Measurements from ENCODE around the gene PRRC1.
"Not testable (repeated sequence)": the region's sequence is repeated elsewhere in the genome, so short reads cannot be mapped to it uniquely, and the experiment has no call there.

PRRC1 gene

DNA sequence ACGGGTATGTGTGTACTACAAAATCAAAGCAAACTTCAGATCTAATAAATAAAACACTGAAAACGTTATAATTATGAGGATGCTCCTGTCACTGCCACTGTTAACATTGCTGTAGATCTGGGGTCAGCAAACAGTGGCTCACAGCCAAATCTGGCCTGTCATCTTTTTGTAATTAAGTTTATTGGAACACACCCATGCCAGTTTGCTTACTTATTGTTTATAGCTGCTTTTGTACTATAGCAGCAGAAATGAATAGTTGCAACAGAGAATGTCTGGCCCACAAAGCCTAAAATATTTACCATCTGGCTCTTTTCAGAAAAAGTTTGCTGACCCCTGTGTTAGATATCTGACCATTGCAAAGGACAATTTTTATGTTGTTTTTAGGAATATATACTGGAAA is 32.1 kb downstream of the PRRC1 start:
- no peak for DNase-seq (ENCODE audit: low read depth)

DNA sequence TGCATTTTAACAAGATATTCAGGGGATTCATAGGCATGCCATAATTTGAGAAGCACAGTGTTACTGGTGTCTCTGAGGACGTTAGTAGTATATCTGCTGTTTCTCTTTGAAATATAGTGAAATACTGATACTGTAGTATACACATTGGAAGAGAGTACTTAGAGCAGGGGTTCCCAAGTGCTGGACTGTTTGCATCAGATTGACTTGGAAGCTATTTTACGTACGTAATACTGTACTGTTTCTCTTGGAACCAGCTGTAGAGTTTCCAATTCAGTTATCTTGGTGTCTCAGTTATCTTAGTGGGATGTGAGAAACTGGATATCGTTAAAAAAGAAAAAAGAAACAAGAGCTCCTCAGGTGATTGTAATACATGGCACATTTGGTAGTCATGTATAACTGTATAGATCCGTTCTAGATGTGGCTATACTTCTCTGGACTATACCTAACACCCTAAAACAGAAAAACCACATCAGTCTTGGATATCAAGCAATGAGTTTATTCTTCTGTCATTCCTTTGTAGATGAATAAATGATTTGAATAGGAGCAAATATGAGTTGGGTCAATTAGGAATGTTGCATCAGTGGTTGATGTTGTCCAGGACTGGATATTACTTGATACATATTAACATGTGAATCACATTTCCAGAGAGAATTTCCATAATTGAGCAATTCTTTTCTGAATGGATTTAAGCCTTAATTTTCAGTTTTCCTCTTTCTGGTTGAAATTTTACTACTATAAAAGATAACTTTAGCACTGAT is 33.4 kb downstream of the PRRC1 start:
- DNase-seq (ENCODE audit: low read depth), result no peak

DNA sequence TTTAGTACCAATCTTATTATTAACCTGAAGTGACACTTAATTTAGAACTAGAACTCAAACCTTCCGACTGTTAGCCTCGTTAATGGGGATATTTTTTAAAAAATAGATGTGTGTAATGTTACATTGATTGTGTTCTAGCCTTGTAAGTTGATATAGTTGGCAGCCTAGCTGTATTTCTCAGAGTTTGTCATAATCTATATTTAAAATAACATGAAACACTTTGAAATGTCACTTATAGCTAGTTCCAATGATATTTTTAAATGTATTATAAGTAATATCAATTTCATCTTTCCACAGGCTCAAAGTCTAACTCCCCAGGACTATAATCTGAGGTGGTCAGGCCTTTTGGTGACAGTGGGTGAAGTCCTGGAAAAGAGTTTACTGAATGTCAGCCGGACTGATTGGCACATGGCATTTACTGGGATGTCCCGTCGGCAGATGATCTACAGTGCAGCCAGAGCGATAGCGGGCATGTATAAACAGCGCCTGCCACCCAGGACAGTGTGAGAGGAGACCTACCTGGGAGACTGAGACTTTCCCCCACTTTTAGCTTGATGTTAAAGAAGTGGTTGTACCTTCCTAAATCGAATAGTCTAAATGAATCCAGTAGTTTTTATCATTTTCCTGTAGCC is 34.1 kb downstream of the PRRC1 start:
- DNase-seq (ENCODE audit: low read depth), result no peak

DNA sequence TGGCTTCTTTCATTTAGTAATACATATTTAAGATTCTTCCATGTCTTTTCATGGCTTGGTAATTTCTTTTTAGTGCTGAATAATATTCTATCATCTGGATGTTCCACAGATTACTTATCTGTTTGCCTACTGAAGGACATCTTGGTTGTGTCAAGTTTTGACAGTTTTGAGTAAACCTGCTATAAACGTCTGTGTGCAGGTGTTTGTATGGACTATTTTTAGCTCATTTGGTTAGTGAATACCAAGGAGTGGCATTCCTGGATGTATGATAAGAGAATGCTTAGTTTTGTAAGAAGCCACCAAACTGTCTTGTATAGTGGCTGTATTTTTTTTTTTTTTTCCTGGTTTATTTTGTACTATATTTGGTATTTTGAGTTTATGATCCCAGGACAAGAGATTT is 38.4 kb downstream of the PRRC1 start:
- no peak for DNase-seq (ENCODE audit: low read depth)

DNA sequence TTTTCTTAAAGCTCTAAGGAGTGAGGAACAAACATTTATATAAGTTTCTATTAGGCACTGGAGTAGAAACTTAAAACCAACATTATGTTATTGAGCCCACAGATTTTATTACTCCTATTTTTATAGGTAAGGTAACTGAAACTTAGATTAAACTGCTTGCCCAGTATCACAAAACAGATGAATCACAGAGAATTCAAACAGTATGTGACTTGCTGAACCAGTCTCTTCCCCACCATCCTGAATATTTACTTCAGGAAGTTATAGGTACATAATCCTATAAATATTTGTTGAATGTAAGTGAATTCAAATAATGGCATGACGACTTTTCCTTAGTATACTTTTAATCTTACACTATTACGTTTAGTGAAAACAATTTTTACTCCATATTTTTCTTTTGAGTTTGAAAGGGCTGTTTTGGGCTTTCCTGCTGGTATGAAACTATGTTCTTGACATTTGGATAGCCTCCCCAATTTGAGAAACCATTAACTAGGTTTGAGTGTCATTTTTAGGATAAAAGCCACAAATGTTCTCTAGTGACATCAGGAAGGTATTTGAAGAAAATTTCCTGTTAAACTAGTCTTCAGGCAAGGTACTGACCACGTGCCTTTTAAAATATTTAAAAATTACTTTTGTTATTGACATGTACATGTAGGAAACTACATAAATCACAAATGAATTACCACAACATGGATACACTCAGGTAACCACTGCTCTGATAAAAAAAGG is 39.3 kb downstream of the PRRC1 start:
- no peak for DNase-seq (ENCODE audit: low read depth)

DNA sequence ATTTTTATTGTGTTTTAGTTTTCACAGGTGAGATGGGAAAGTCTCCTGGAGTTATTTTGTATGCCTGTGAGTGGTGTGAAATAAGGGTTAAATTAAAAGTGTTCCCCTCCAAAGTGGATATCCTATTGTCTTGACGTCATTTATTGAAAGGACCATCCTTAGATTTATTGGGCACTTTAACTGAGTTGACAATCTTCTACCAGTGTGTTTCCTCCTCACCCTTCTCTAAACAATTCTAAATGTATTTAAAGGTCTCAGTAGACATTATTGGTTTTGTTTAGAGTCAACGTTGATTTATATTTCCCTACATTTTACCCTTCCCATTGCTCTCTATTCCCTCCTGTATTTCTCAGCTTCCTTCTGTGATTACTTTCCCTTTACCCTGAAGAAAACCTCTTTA is 40.8 kb downstream of the PRRC1 start:
- DNase-seq (ENCODE audit: low read depth), result no peak

DNA sequence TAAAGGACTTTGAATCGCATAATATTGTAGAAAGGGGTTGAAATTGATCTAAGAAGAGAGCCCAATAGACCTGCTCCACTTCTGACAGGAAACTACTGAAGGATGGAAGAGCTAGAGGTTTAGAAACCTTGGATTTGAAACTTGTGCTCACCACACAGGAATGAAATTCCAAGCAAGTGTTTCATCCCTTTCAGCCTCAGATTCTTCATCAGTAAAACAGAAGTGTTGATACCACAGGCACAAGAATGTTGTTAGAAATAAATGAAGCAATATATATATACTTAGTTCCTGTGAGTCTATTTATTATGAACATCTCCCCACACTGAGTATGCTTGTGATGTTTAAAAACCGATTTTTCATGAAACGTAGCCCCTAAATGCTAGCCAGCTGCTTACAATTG is 43.8 kb downstream of the PRRC1 start:
- no peak for DNase-seq (ENCODE audit: low read depth)

DNA sequence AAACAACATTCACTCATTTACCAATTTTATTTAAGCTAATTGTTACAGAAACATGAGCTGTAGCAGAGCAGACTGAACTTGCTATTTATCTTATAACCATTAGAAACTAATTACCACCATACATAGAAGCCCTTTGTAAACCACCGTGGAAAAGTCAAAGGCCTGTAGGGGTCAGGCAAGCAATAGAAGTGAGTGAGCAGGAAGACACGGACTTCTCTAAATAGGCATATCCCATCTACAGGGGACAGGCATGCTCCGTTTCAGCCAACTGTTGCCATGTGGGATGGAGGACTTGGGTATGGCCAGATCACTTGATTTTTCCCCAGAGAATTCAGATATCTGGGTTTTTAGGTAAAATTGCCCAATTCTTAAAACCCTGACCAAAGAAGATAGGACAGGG is 44.8 kb downstream of the PRRC1 start:
- DNase-seq (ENCODE audit: low read depth), result no peak

DNA sequence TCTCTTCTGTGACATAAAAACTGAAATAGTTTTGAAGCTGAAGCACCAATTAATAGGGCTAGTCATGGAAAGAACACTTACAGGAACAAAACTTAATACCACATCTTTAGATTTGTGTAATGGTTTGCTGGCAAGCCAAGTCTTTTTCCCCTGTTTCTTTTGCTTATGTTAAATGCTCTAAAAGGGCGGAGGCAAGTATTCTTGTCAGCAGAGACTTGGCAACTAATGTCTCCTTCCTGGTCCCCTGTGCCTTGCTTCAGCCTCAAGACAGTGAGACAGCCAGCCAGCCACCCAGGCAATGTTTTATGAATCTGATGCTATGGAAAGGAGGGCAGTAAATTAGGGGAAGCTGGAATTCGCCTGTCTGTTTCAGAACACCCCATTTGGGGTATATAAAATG is 45.7 kb downstream of the PRRC1 start:
- DNase-seq (ENCODE audit: low read depth), result no peak

DNA sequence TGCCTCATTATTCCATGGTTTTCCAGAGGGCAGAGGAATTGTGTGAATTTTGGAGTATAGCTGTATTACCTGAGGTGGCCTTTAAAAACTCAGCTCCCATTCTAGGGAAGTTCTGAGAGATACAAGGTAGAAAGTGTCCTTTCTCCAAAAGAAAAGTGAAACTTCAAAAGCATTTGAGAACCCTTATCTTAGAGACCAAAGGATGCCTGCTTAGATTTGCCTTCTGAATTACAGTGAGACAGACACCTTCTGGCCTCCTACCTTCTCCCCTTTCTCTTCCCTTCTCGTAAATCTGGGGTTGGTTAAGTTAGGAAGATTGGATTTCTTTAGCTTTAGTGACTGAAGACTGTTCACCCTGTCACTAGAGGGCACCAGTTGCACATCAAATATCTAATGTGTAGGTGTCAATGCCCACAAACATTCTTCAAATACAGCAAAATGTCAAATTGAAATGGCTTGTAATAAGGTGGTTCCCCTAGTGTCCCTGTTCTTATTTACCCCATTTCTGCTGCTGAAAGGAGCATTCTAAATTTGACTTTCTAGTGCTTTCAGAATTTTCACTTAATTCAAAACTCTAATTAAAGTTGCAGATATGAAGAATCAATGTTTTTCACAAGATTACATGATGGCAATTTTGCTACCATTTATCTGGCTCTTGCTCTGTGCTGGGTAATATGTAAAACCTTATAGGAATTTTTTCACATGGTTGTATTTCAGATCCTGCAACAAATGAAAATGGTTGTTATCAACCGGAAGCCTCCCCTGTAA is 46.7 kb downstream of the PRRC1 start:
- no peak for DNase-seq (ENCODE audit: low read depth)

DNA sequence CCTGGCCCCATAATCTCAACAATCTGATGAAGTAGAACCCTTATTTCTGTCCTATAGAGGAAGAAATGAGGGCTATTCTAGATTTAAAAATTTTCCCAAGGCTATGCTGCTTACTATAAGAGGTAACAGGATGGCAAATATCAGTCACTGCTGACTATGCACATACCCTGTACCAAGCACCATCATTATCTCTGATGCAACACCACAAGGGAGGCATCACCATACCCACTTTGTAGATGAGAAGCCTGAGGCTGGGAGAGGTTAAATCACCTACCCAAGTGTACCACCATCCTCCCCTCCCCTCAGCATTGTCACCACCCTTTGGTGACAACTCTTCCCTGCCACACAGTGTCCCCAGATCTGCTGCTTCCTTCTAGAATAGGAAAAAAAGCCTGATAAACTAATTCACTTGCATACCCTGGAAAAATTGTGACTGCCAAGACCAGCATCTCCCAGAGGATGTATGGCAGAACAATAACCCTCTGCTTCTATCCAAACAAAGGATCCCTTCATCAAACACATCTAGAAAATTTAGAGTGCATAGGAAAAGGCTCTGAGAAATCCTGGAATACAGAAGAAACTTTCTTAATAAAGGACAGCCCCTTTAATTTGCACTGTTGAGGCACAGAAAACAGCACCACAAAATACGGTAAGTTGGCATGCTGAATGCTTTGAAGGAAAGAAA is 48.3 kb downstream of the PRRC1 start:
- no peak for DNase-seq (ENCODE audit: low read depth)

DNA sequence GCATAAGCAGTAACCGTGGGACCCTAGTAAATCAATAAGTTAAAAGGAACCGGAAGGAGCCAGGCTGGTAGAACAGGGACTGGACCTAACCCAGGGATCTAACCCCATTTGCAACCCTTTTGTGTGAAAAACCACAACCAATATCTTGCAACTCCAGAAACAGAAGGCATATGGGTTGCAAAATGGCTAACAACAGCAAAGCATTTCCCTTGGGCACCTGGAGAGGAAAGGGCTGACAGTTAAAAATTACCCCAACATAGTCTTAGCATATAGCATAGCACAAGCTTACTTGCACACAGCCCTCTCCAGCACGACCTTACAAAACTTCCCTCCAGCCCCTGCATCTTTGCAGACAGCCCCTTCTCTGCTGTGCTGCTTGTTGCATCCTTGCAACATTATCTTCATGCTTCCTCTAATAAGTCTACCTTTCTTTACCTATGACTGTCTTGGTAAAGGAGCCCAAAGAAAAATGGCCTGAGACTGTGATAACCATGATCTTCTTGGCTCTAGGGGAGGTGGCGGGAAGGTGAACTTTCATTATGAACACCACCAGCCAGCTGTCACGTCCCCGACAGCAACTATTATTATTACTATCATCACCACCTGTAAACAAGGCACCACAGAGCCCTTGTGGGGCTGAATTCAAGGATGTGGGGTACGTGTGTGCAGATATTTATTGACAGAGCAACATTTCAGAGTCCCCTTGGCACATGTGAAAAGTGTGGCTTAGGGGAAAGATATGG is 49.8 kb downstream of the PRRC1 start:
- no peak for DNase-seq (ENCODE audit: low read depth)

DNA sequence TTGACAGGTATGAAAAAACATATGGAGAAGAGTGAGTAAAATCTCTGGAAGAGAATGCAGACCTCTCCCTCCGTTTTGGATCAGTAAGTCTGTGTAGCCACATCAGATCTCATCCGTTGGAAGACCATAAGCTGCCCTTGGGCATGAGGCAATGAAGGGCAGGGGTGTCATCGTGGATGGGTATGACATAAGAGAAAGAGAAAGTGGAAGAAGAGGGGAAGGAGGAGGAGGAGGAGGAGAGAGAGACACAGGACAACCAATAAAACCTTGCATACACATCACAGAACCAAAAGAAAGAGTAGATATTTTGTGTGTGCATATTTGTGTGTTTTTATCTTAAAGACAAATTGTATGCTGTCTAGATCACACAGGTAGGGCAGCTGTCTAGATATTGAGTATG is 50.7 kb downstream of the PRRC1 start:
- no peak for DNase-seq (ENCODE audit: low read depth)

DNA sequence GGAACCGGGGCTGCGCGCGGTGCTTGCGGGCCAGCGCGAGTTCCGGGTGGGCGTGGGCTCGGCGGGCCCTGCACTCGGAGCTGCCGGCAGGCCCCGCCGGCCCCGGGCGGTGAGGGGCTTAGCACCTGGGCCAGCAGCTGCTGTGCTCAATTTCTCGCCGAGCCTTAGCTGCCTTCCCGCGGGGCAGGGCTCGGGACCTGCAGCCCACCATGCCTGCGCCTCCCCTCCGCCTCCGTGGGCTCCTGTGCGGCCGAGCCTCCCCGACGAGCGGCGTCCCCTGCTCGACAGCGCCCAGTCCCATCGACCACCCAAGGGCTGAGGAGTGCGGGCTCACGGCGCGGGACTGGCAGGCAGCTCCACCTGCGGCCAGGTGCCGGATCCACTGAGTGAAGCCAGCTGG is 52.0 kb downstream of the PRRC1 start:
- DNase-seq (ENCODE audit: low read depth), result not testable (repeated sequence)

DNA sequence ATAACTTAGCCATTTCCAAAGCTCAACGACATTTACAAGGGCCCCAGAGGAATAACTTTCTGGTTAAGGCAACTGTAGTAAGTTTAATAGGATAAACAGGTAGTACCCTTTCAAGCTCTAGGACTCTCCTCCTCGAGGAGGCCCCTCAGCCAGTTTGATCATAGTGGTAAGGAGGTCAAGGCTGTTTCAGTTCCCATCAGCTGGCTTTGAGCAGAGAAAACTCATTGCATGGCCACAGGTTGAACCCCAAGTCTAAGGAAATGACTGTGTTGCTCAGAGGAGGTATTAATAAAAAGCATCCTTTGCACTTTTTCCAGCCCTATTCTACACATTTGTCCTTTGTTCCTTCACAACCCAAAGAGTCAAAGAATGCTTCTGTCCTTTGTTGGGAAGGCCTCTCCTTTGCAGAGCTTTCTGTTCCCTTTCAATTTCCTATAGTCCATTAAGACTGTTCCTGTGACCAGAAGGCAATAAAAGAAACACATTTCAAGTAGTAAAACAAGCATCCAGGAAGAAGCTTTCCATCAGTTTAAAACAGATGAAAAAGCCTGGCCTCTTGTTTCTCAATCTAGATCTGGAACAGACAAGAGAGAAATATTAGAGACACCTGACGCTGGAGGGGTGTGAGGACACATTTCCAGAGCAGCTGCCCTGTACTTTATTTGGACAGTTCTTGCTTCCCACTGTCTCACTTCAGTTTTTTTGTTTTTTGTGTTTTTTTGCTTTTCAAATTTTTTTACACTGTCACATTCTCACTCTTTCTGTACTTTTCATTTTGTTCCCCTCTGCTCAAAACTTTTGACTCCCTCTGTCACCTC is 54.1 kb downstream of the PRRC1 start:
- DNase-seq (ENCODE audit: low read depth), result no peak

DNA sequence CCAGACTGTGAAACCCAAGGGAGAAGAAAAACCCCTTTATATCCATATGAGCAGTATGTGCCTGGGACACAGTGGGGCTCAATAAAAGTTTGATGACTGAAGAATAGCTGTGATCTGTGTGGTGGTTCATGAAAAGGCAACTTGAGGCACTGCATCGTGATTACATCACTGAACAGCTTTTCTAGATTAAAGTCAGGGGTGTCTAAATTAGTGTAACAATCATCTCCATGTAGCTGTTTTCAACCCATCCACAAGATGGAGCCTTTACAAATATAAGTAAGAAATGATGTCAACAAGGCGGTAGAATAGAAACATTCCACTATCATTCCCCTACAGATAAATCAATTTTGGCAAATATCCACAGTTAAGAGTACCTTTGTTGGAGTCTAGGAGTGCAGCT is 55.5 kb downstream of the PRRC1 start:
- DNase-seq (ENCODE audit: low read depth), result no peak

DNA sequence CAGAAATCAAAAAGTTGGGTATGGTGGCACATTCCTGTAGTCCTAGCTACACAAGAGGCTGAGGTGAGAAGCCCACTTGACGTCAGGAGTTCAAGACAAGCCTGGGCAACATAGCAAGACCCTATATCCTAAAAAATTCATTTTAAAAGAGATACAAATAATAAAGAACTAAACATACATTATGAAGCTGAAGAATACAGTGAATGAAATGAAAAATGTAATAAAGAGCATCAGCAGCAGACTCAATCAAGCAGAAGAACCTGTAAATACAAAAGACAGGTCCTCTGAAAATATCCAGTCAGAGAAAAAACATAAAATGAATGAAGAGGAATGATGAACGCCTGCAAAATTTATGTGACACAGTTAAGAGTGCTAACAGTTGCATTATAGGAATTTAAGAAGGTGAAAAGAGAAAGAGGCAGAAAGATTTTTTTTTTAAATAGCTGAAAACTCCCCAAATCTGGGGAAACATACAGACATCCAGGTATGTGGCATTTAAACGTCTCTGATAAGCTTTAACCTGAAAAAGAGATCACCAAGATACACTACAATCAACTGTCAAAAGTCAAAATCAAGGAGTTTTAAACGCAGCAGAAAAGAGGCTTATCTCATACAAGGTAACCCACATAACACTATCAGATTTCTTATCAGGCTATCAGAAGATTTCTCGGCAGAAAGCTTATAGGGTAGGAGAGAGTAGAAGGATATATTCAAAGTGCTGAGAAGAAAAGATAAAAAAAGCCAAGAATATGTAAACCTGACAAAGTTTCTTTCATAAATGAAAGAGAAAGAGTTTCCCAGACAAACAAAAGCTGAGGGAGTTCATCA is 57.6 kb downstream of the PRRC1 start:
- no peak for DNase-seq (ENCODE audit: low read depth)

DNA sequence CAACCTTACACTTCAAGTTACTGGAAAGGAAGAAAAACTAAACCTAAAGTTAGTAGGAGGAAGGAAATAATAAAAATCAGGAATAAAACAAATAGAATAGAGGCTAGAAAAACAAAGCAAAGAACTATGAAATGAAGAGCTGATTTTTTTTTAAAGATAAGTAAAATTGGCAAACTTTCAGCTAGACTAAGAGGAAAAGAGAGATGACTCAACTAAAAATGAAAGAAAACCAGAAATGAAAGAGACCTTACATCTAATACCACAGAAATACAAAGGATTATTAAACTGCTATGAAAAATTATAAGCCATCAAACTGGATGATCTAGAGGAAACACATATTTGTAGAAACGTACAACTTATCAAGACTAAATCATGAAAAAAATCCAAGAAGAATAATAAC is 60.0 kb downstream of the PRRC1 start:
- DNase-seq (ENCODE audit: low read depth), result no peak

DNA sequence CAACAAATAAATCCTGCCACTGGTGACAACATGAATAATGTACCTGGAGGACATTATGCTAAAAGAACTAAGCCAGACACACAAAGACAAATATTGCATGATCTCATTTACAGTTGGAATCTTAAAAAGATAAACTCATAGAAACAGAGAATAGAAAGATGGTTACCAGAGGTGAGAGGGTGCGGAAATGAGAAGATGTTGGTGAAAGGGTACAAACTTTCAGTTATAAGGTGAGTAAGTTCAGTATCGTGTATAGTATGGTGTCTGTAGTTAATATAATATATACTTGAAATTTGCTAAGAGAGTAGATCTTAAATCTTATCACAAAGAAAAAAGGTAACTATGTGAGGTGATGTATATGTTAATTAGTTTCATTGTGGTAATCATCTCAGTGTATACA is 63.3 kb downstream of the PRRC1 start:
- no peak for DNase-seq (ENCODE audit: low read depth)

DNA sequence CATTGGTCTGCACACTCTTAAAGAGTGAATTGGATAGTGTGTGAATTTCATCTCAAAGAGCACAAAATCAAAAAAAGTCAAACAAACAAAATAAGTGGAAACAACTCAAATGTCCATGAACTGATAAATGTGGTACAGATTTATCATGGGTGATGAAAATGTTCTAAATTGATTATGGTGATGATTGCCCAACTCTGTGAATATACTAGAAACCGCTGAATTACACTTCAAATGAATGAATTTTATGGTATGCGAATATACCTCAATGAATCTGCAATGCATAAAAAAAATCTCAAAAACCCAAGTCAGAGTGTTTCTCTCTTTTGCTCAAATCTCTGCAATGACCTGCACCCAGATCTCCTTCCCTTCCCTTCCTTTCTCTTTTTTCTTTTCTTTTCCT is 64.0 kb downstream of the PRRC1 start:
- DNase-seq (ENCODE audit: low read depth), result no peak

Measured in activated T-helper 9 cell treated with anti-CD3 and anti-CD28 coated beads, Interleukin-2, amount 50 U/mL, for 16 hours (primary cell).